ENCODE data around the gene NWD2.
"Not testable (repeated sequence)": the region's sequence is repeated elsewhere in the genome, so short reads cannot be mapped to it uniquely, and the experiment has no call there.

The NWD2 gene

GRCh38 chr4:37244583-37245390 lies at the start of gene NWD2:
NWD2 (plus strand) TSS chr4:37244743; CDS start chr4:37245068, 325 bp downstream.
- Histone ChIP-seq H3K4me3 (ENCODE audit: low read depth in 1 of 2, low read length in 2 of 2) (peak within 1 kb of the TSS in 1 of 2 donors; percentile 69), H3K4me1 (ENCODE audit: control insufficient read depth in 1 of 2, insufficient read depth in 2 of 2, low read length in 2 of 2) (peaks cover 0 to 19% of the 10 kb centered on the region in 2 donors), H3K27ac (ENCODE audit: low read length) (no peak within 1 kb of the TSS)

GRCh38 chr4:37197899-37198298 lies 46.6 kb upstream of the NWD2 start:
- no peak overlapping the region for H3K4me3 ChIP-seq (ENCODE audit: low read depth in 1 of 2, low read length in 2 of 2)
- H3K36me3 ChIP-seq (ENCODE audit: control insufficient read depth in 1 of 2, insufficient read depth in 2 of 2, low read length in 2 of 2): no peaks in the 10 kb centered on the region
- no peaks in the 10 kb centered on the region for H3K4me1 ChIP-seq (ENCODE audit: control insufficient read depth in 1 of 2, insufficient read depth in 2 of 2, low read length in 2 of 2)
- H3K27ac ChIP-seq (ENCODE audit: low read length): no peak overlapping the region
- no peaks in the 10 kb centered on the region for H3K27me3 ChIP-seq (ENCODE audit: low read depth, low read length)
- H3K9me3 ChIP-seq (ENCODE audit: control insufficient read depth in 1 of 2, low read length in 2 of 2): no peaks in the 10 kb centered on the region

More at GRCh38 chr4:37244583-37245390, at the start of gene NWD2:
- H3K9me3 ChIP-seq (ENCODE audit: control insufficient read depth in 1 of 2, low read length in 2 of 2): no peaks in the 10 kb centered on the region
- H3K36me3 ChIP-seq (ENCODE audit: control insufficient read depth in 1 of 2, insufficient read depth in 2 of 2, low read length in 2 of 2): no peaks in the 10 kb centered on the region
- H3K27me3 ChIP-seq (ENCODE audit: low read depth, low read length): peaks cover 23% of the 10 kb centered on the region

GRCh38 chr4:37204740-37205139 lies 39.8 kb upstream of the NWD2 start:
- H3K27ac ChIP-seq (ENCODE audit: low read length); H3K36me3 ChIP-seq (ENCODE audit: control insufficient read depth in 1 of 2, insufficient read depth in 2 of 2, low read length in 2 of 2); H3K4me3 ChIP-seq (ENCODE audit: low read depth in 1 of 2, low read length in 2 of 2); H3K27me3 ChIP-seq (ENCODE audit: low read depth, low read length); H3K4me1 ChIP-seq (ENCODE audit: control insufficient read depth in 1 of 2, insufficient read depth in 2 of 2, low read length in 2 of 2): not testable (repeated sequence)
- peaks cover 0 to 16% of the 10 kb centered on the region in 2 donors for H3K9me3 ChIP-seq (ENCODE audit: control insufficient read depth in 1 of 2, low read length in 2 of 2)

- H3K27me3 ChIP-seq (ENCODE audit: low read depth, low read length): no peaks in the 10 kb centered on the region
- no peaks in the 10 kb centered on the region for H3K9me3 ChIP-seq (ENCODE audit: control insufficient read depth in 1 of 2, low read length in 2 of 2)
- peaks cover 0 to 11% of the 10 kb centered on the region in 2 donors for H3K4me1 ChIP-seq (ENCODE audit: control insufficient read depth in 1 of 2, insufficient read depth in 2 of 2, low read length in 2 of 2)
- no peaks in the 10 kb centered on the region for H3K36me3 ChIP-seq (ENCODE audit: control insufficient read depth in 1 of 2, insufficient read depth in 2 of 2, low read length in 2 of 2)
- no peak overlapping the region for H3K27ac ChIP-seq (ENCODE audit: low read length)
- no peak overlapping the region for H3K4me3 ChIP-seq (ENCODE audit: low read depth in 1 of 2, low read length in 2 of 2)
Observed at GRCh38 chr4:37216209-37216608, 28.3 kb upstream of the NWD2 start.

- Histone ChIP-seq H3K4me1 (ENCODE audit: control insufficient read depth in 1 of 2, insufficient read depth in 2 of 2, low read length in 2 of 2) (peaks cover 0 to 11% of the 10 kb centered on the region in 2 donors), H3K27ac (ENCODE audit: low read length) (no peak overlapping the region), H3K36me3 (ENCODE audit: control insufficient read depth in 1 of 2, insufficient read depth in 2 of 2, low read length in 2 of 2) (no peaks in the 10 kb centered on the region), H3K4me3 (ENCODE audit: low read depth in 1 of 2, low read length in 2 of 2) (no peak overlapping the region), H3K9me3 (ENCODE audit: control insufficient read depth in 1 of 2, low read length in 2 of 2) (no peaks in the 10 kb centered on the region), H3K27me3 (ENCODE audit: low read depth, low read length) (no peaks in the 10 kb centered on the region)
Observed at GRCh38 chr4:37219242-37219641, 25.3 kb upstream of the NWD2 start.

- Histone ChIP-seq H3K27me3 (ENCODE audit: low read depth, low read length) (no peaks in the 10 kb centered on the region), H3K4me1 (ENCODE audit: control insufficient read depth in 1 of 2, insufficient read depth in 2 of 2, low read length in 2 of 2) (peaks cover 0 to 15% of the 10 kb centered on the region in 2 donors), H3K36me3 (ENCODE audit: control insufficient read depth in 1 of 2, insufficient read depth in 2 of 2, low read length in 2 of 2) (no peaks in the 10 kb centered on the region), H3K4me3 (ENCODE audit: low read depth in 1 of 2, low read length in 2 of 2) (no peak overlapping the region), H3K27ac (ENCODE audit: low read length) (no peak overlapping the region), H3K9me3 (ENCODE audit: control insufficient read depth in 1 of 2, low read length in 2 of 2) (no peaks in the 10 kb centered on the region)
Observed at GRCh38 chr4:37219990-37220389, 24.6 kb upstream of the NWD2 start.

GRCh38 chr4:37220685-37221084 lies 23.9 kb upstream of the NWD2 start:
- Histone ChIP-seq H3K36me3 (ENCODE audit: control insufficient read depth in 1 of 2, insufficient read depth in 2 of 2, low read length in 2 of 2) (no peaks in the 10 kb centered on the region), H3K27me3 (ENCODE audit: low read depth, low read length) (no peaks in the 10 kb centered on the region), H3K4me1 (ENCODE audit: control insufficient read depth in 1 of 2, insufficient read depth in 2 of 2, low read length in 2 of 2) (peaks cover 0 to 15% of the 10 kb centered on the region in 2 donors), H3K9me3 (ENCODE audit: control insufficient read depth in 1 of 2, low read length in 2 of 2) (no peaks in the 10 kb centered on the region), H3K27ac (ENCODE audit: low read length) (no peak overlapping the region), H3K4me3 (ENCODE audit: low read depth in 1 of 2, low read length in 2 of 2) (no peak overlapping the region)

- Histone ChIP-seq H3K36me3 (ENCODE audit: control insufficient read depth in 1 of 2, insufficient read depth in 2 of 2, low read length in 2 of 2) (no peaks in the 10 kb centered on the region), H3K4me1 (ENCODE audit: control insufficient read depth in 1 of 2, insufficient read depth in 2 of 2, low read length in 2 of 2) (peaks cover 0 to 15% of the 10 kb centered on the region in 2 donors), H3K4me3 (ENCODE audit: low read depth in 1 of 2, low read length in 2 of 2) (no peak overlapping the region), H3K9me3 (ENCODE audit: control insufficient read depth in 1 of 2, low read length in 2 of 2) (no peaks in the 10 kb centered on the region), H3K27ac (ENCODE audit: low read length) (no peak overlapping the region), H3K27me3 (ENCODE audit: low read depth, low read length) (no peaks in the 10 kb centered on the region)
Observed at GRCh38 chr4:37223732-37224131, 20.8 kb upstream of the NWD2 start.

- Histone ChIP-seq H3K27ac (ENCODE audit: low read length) (no peak overlapping the region), H3K9me3 (ENCODE audit: control insufficient read depth in 1 of 2, low read length in 2 of 2) (no peaks in the 10 kb centered on the region), H3K4me3 (ENCODE audit: low read depth in 1 of 2, low read length in 2 of 2) (no peak overlapping the region), H3K36me3 (ENCODE audit: control insufficient read depth in 1 of 2, insufficient read depth in 2 of 2, low read length in 2 of 2) (no peaks in the 10 kb centered on the region), H3K4me1 (ENCODE audit: control insufficient read depth in 1 of 2, insufficient read depth in 2 of 2, low read length in 2 of 2) (peaks cover 0 to 4% of the 10 kb centered on the region in 2 donors), H3K27me3 (ENCODE audit: low read depth, low read length) (no peaks in the 10 kb centered on the region)
Observed at GRCh38 chr4:37224854-37225253, 19.7 kb upstream of the NWD2 start.

- Histone ChIP-seq H3K27ac (ENCODE audit: low read length) (no peak overlapping the region), H3K4me1 (ENCODE audit: control insufficient read depth in 1 of 2, insufficient read depth in 2 of 2, low read length in 2 of 2) (peaks cover 0 to 4% of the 10 kb centered on the region in 2 donors), H3K27me3 (ENCODE audit: low read depth, low read length) (no peaks in the 10 kb centered on the region), H3K36me3 (ENCODE audit: control insufficient read depth in 1 of 2, insufficient read depth in 2 of 2, low read length in 2 of 2) (no peaks in the 10 kb centered on the region), H3K4me3 (ENCODE audit: low read depth in 1 of 2, low read length in 2 of 2) (no peak overlapping the region), H3K9me3 (ENCODE audit: control insufficient read depth in 1 of 2, low read length in 2 of 2) (no peaks in the 10 kb centered on the region)
Observed at GRCh38 chr4:37225778-37226177, 18.8 kb upstream of the NWD2 start.

- H3K4me1 ChIP-seq (ENCODE audit: control insufficient read depth in 1 of 2, insufficient read depth in 2 of 2, low read length in 2 of 2): no peaks in the 10 kb centered on the region
- H3K4me3 ChIP-seq (ENCODE audit: low read depth in 1 of 2, low read length in 2 of 2): no peak overlapping the region
- no peaks in the 10 kb centered on the region for H3K36me3 ChIP-seq (ENCODE audit: control insufficient read depth in 1 of 2, insufficient read depth in 2 of 2, low read length in 2 of 2)
- no peak overlapping the region for H3K27ac ChIP-seq (ENCODE audit: low read length)
- no peaks in the 10 kb centered on the region for H3K9me3 ChIP-seq (ENCODE audit: control insufficient read depth in 1 of 2, low read length in 2 of 2)
- no peaks in the 10 kb centered on the region for H3K27me3 ChIP-seq (ENCODE audit: low read depth, low read length)
Observed at GRCh38 chr4:37232315-37232714, 12.2 kb upstream of the NWD2 start.

- Histone ChIP-seq H3K9me3 (ENCODE audit: control insufficient read depth in 1 of 2, low read length in 2 of 2) (no peaks in the 10 kb centered on the region), H3K27me3 (ENCODE audit: low read depth, low read length) (peaks cover 6% of the 10 kb centered on the region), H3K4me1 (ENCODE audit: control insufficient read depth in 1 of 2, insufficient read depth in 2 of 2, low read length in 2 of 2) (no peaks in the 10 kb centered on the region), H3K4me3 (ENCODE audit: low read depth in 1 of 2, low read length in 2 of 2) (no peak overlapping the region), H3K27ac (ENCODE audit: low read length) (no peak overlapping the region), H3K36me3 (ENCODE audit: control insufficient read depth in 1 of 2, insufficient read depth in 2 of 2, low read length in 2 of 2) (no peaks in the 10 kb centered on the region)
Observed at GRCh38 chr4:37236165-37236564, 8.4 kb upstream of the NWD2 start.
